Measurements from ENCODE around the gene CRB1.

Gene CRB1

DNA sequence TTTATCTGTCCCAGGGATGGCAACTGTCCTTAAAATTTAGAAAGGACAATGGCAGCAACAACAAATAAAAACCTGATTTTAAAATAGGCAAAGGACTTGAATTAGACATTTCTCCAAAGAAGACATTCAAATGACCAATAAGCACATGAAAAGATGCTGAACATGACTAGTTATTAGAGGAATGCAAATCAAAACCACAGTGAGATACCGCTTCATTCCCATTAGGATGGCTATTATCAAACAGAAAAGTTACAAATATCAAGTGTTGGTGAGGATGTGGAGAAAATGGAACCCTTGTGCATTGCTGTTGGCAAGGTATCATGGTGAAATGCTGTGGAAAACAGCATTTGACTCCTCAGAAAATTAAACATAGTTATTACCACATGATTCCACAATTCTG lies 120.7 kb downstream of the CRB1 start:
- no peaks in the 10 kb centered on the region for H3K36me3 ChIP-seq
- H3K9me3 ChIP-seq, result no peaks in the 10 kb centered on the region
- no peak overlapping the region for H3K4me3 ChIP-seq
- no peaks in the 10 kb centered on the region for H3K27me3 ChIP-seq
- H3K27ac ChIP-seq, result no peak overlapping the region
- TF ChIP-seq, protein P1, sequence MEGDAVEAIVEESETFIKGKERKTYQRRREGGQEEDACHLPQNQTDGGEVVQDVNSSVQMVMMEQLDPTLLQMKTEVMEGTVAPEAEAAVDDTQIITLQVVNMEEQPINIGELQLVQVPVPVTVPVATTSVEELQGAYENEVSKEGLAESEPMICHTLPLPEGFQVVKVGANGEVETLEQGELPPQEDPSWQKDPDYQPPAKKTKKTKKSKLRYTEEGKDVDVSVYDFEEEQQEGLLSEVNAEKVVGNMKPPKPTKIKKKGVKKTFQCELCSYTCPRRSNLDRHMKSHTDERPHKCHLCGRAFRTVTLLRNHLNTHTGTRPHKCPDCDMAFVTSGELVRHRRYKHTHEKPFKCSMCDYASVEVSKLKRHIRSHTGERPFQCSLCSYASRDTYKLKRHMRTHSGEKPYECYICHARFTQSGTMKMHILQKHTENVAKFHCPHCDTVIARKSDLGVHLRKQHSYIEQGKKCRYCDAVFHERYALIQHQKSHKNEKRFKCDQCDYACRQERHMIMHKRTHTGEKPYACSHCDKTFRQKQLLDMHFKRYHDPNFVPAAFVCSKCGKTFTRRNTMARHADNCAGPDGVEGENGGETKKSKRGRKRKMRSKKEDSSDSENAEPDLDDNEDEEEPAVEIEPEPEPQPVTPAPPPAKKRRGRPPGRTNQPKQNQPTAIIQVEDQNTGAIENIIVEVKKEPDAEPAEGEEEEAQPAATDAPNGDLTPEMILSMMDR (IDR thresholded peaks at IDR 0.05), result no peak
- intact Hi-C loops (cut with DNase I; ENCODE audit: low total_unique reads), result no loop called here
- DNase-seq, result no peak
- H3K4me1 ChIP-seq, result no peaks in the 10 kb centered on the region

DNA sequence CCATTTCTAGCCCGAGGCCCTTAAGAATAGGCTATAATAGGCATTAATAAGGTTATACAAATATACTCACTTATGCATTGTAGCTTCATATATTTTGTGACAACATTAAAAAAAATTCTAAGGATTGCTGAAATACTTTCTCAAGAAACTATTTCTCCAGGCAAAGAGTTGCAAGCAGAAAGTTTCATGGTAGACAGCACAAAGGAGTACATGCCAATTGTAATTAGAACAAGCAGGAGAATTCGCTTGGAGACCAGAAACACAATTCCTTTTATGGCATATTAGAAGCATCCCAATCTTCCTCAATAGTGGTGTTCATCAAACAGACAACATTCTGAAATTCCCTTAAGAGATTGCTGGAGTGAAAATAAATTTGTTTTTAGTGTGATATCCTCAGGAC lies 122.8 kb downstream of the CRB1 start:
- intact Hi-C loops (cut with DNase I; ENCODE audit: low total_unique reads), result no loop called here

DNA sequence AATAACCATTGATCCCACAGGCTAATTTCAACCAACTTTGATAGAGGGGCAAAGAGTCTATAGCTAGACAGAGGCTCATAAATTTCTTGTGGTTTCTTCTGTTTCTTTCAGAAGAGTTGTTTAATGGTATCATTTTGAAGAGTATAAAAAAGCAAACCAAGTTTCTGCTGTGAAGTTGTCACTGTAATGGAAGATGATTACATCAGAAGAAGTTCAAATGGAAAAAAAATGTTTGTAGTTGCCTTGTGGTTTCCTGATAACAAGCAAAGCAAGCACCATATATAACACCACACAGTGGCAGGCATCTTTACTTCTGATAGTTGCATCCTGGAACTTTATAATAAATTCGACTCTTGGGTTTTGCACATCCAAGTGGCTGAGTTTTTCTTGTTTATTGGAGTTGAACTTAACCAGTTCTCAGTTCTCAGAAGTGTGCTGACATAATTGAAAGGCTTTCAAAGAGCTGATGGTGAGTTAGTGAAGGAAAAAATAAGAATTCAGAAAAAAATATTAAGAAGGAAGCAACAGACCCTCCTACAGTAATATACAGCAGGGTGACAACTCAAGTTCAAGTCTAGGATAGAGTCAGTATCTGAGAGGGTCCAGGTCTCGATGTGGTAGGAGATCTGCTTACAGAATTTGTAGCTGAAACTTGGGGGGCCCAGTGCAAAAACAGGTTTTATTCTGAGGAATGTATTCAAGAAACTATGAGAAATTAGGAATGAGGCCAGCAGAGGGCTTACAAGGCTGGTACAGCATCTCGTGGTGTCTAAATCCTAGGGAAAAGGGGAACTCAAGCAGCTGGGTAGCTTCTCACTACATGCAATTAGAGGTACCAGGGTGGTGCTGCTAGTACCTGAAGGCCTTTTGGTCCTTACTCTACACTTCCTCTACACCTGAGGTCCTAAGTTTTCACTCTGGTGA lies 123.5 kb downstream of the CRB1 start:
- H3K4me1 ChIP-seq, result no peaks in the 10 kb centered on the region
- intact Hi-C loops (cut with DNase I; ENCODE audit: low total_unique reads), result no loop called here
- H3K36me3 ChIP-seq, result no peaks in the 10 kb centered on the region
- no peaks in the 10 kb centered on the region for H3K9me3 ChIP-seq
- no peak overlapping the region for H3K27ac ChIP-seq
- no peak overlapping the region for H3K4me3 ChIP-seq
- no peak for DNase-seq
- no peaks in the 10 kb centered on the region for H3K27me3 ChIP-seq
- TF ChIP-seq, protein P1 (IDR thresholded peaks at IDR 0.05), result no peak

More for the DNA sequence above, 122.8 kb downstream of the CRB1 start:
- no peak overlapping the region for H3K27ac ChIP-seq
- H3K4me1 ChIP-seq, result no peaks in the 10 kb centered on the region
- no peaks in the 10 kb centered on the region for H3K9me3 ChIP-seq
- no peaks in the 10 kb centered on the region for H3K27me3 ChIP-seq
- H3K36me3 ChIP-seq, result no peaks in the 10 kb centered on the region
- no peak for DNase-seq
- TF ChIP-seq, protein P1 (IDR thresholded peaks at IDR 0.05), result no peak
- no peak overlapping the region for H3K4me3 ChIP-seq

DNA sequence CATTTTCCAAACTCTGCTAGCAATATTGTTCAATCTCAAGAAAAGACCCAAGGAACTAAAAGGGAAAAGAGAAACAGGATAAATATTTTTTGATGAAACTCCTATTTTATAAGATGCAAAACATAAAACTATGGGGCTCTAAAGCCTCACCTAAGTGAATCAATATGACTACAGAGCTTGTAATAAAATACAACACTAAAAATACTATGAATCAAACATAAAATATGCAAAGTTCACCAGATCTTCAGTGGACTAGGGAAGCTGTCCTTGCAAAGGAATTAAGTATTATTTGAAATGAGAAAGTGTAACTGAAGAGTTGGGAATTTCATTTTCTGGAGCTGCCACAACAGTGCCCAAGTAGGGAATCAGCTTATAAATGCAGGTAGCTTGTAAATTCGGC lies 124.5 kb downstream of the CRB1 start:
- intact Hi-C loops (cut with DNase I; ENCODE audit: low total_unique reads), result no loop called here
- H3K4me1 ChIP-seq, result no peaks in the 10 kb centered on the region
- no peaks in the 10 kb centered on the region for H3K36me3 ChIP-seq
- DNase-seq, result no peak
- no peaks in the 10 kb centered on the region for H3K9me3 ChIP-seq
- H3K27ac ChIP-seq, result no peak overlapping the region
- H3K27me3 ChIP-seq, result no peaks in the 10 kb centered on the region
- no peak overlapping the region for H3K4me3 ChIP-seq
- TF ChIP-seq, protein P1 (IDR thresholded peaks at IDR 0.05), result no peak

DNA sequence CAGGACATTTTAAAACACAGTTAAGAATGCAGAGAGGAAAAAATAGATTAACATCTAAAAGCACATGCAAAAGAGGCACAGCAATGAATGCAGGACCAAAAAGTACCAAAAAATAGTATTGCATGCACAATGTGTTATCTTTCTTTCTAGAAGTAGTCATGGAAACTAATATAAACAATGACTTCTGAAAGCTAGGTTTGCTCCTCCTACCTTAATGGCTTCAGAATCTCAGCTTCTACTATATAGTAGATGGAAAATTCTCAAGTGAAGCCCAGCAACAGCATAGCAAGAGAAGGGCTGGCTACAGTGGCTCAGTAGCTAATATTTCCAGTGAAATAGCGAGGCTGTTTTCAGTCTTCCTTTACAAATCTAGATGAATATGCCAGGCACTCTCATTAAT lies 125.1 kb downstream of the CRB1 start:
- intact Hi-C loops (cut with DNase I; ENCODE audit: low total_unique reads), result no loop called here
- H3K27me3 ChIP-seq, result no peaks in the 10 kb centered on the region
- TF ChIP-seq, protein P1 (IDR thresholded peaks at IDR 0.05), result no peak
- H3K4me3 ChIP-seq, result no peak overlapping the region
- DNase-seq, result no peak
- no peaks in the 10 kb centered on the region for H3K9me3 ChIP-seq
- H3K4me1 ChIP-seq, result no peaks in the 10 kb centered on the region
- H3K27ac ChIP-seq, result no peak overlapping the region
- H3K36me3 ChIP-seq, result no peaks in the 10 kb centered on the region
